HUDEP-2 (cell line): ENCODE measurements around the gene TTC16.
A peak's percentile ranks its signal among the peaks of the same experiment; 100 is the strongest.
"Not testable (repeated sequence)": the region's sequence is repeated elsewhere in the genome, so short reads cannot be mapped to it uniquely, and the experiment has no call there.

Experiments used
- DNase-seq, 76 experiments: peaks; one replicate each; lab custom pipeline; 2025; ENCODE audit not compliant: unreplicated experiment in 76 of 76; lab: John Stamatoyannopoulos, UW

TTC16 gene

GRCh38 chr9:127735530-127736185, 19.8 kb downstream of the TTC16 start:
- no peak for DNase-seq

DNA sequence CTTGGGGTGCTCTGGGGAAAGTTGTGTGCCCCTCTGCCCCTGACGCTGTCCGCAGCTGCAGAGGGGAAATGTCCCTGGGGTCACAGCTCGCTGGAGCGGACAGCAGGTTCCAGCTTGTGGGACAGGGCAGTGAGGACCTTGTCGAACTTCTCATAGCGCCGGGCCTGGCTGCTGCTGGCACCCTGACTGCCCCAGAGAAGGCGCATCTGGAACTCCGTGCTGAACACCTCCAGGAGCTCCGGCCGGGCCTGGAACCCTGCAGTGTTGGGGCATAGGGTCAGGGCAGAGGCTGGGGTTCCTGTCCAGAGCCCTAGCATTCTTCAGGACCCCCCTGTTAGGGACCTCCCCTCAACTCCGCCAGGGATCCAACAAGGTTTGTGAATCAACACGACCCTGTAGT, 22.8 kb downstream of the TTC16 start:
- DNase-seq: no peak

DNA sequence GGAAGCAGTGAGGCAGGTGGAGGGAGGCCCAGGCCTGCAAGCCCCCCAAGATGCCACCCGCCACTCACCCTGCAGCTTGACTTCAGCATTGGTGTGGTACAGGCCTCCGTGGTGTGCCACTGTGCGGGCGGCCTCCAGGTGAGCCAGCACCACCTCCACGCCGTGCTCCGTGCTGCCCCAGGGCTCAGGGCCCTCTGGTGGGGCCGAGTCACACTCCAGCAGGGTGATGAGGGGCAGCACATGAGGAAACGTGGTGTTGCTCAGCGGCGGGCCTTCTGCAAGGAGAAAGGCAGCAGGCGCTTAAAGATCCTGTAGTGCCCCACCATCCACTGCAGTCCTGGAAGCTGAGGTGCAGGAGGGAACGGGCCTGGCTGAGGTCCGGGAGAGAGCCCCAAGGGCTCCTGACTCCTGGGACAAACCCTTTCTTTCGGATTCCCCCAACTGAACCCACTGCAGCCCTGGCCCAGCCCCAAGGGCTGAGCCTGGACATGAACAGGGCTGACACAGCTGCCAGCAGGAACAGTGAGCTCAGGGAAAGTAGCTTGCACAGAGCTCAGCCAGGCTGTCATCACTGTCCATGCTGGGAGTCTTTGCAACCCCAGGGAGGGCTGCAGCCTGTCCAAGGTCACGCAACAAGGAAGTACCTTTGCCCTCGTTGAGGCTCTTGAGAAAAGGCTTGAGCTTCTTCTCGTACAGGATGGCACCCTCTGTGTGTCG, 23.9 kb downstream of the TTC16 start:
- DNase-seq: no peak

DNA sequence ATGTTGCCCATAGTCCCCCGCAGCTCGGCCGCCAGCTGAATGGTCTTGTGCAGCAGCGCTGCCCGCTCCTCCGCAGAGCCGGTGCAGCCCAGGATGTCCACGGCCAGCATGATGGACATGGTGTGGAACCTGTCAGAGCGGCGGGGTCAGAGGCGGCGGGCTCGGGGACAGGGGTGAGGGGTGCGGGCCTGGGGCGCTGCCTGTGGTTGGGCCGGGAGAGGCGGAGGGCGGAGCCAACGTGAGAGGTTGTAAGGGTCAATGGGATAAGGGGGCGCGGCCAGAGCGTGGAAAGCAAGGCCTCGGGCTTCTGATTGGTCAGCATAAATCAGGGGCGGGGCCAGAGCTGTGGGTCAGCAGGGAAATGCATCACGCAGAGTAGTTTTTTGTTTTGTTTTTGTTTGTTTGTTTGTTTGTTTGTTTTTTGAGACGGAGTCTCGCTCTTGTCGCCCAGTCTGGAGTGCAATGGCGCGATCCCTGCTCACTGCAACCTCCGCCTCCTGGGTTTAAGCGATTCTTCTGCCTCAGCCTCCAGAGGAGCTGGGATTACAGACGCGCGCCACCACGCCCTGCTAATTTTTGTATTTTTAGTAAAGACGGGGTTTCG, 26.1 kb downstream of the TTC16 start:
- no peak for DNase-seq

- no peak for DNase-seq
Observed at GRCh38 chr9:127742435-127743088, 26.7 kb downstream of the TTC16 start.

- no peak for DNase-seq
Observed at GRCh38 chr9:127744398-127745110, 28.7 kb downstream of the TTC16 start.

DNA sequence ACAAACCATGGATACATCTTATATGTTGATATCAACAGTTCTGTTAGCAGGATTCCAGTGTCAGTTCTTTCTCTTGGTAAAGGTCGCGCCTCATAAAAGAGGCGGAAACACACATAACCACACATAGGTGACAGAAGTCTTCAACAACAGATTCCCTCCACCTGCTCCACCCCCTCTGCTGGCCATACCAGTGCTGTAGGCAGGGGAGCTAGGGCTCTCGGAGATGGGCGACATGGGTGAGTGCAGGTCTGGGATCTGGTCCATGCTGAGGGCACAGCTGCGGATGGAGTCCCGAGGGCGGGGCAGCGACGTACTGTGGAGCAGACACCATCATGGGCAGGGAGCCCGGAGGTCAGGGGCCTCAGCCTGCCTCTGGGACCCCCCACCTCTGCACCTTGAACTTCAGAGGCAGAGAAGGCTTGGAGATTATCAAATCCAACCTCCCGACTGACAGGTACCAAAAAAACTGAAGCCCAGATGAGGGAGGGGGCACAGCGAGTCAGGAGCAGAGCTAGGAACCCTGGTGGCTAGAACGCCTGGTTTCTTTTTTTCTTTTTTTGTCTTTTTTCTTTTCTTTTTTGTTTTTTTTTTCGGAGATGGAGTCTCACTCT, 31.2 kb downstream of the TTC16 start:
- DNase-seq: no peak

DNA sequence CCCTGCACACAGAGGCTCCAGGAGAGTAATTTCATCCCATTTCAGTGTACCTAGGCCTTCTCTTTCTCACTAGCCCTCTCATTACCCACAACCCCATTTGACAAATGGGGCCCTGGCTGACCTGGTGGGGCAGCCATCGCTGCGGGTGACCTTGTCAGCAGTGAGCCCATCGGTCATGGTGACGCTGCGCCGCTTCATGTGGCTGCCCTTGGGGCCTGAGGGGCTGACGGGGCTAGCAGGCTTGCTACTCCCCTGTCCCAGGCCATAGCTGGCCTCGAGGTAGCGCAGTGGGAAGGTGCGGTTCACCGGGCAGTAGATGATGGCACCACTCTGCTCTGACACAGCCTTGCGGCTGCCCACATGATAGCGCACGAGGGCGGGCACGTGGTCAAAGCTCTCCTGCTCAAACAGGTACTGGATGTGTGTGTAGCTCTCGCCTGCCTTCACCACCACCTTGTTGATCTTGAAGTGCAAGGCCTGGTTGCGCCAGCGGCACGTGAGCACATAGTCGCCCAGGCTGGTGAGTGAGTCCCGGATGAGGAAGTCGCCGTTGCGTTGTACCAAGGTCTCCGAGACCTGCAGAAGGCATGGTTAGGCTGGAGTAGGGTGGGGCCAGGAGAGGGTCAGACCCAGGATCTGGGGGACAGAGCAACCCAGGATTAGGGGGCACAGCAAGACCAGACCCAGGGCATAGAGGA, 33.4 kb downstream of the TTC16 start:
- DNase-seq: no peak

GRCh38 chr9:127751269-127752054, 35.6 kb downstream of the TTC16 start:
- DNase-seq: peak in 5 of 76 experiments; percentile 10 to 28 (median 18)

DNA sequence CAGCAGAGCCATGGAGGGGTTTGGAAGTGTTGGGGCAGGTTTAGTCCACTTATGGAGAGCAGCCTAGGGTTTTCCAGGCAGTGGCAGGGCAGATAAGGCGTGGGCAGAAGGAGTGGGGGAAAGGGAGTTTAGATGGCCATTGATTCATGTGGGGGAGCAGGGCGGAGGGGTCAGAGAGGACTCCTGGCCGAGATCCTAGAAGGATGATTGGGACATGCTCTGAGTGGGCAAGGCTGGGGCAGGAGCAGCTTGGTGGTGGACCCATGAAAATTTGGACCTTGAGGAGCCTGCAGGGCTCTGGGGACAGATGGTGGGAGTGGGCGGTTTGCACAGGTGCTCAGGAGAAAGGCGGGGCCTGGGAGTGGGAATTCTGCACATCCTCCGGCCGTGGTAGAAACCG, 37.3 kb downstream of the TTC16 start:
- no peak for DNase-seq

DNA sequence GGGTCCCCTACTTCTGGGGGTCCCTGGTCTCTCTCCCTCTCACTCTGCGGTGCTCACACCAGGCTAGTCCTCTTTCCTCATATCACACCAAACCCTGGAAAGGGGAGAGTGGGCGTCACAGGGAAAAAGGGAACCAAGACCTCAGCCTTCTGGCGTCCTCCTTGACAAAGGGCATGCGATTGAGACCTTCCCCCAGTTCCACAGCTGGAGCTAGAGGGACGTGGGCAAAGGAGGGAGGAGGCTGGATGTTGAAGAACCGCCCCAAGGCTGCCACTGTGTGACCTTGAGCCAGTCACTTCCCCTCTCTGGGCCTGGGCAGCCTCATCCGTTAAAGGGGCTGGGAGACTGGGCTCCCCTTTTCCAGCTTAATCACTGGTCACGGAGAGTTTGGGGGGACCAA, 37.7 kb downstream of the TTC16 start:
- DNase-seq: no peak

GRCh38 chr9:127754099-127755060, 38.5 kb downstream of the TTC16 start:
- no peak for DNase-seq

GRCh38 chr9:127755061-127756060, 39.5 kb downstream of the TTC16 start:
- DNase-seq: no peak

DNA sequence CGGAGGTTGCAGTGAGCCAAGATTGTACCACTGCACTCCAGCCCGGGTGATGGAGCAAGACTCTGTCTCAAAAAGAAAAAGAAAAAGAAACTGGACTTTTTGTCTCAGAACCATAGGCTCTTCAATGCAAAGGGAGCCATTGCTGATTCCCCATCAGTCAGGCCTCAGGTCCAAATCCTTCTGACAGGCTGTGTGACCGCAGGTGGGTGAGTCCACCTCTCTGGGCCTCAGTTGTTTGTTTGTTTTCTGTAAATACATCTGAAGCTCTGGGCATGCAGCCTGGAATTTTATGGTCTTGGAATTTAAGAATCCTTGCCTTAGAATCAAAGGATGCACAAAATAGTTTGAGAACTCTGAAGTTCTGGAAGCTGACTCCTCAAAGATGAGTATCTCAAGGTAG, 40.4 kb downstream of the TTC16 start:
- DNase-seq: no peak

- DNase-seq: not testable (repeated sequence)
Observed at GRCh38 chr9:127756776-127757175, 40.9 kb downstream of the TTC16 start.

DNA sequence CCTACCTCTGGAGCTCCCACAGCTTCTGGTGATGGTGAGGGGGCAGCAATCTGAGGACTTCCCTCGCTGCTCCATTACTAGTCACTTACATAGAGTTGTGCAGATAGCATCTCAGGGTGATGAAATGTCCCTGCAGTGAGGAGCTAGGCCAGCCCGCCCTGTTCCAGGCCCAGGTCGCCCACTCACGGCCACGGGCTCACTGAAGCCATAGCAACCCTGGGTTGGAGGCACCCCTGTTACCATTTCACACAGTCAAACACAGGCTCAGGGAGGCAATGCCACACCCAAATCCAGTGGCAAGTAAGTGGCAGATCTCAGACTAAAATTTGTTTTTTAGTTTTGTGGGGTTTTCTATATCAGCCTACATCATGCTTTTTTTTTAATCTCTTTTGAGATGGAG, 43.0 kb downstream of the TTC16 start:
- peak in 1 of 76 experiments; percentile 11 for DNase-seq

DNA sequence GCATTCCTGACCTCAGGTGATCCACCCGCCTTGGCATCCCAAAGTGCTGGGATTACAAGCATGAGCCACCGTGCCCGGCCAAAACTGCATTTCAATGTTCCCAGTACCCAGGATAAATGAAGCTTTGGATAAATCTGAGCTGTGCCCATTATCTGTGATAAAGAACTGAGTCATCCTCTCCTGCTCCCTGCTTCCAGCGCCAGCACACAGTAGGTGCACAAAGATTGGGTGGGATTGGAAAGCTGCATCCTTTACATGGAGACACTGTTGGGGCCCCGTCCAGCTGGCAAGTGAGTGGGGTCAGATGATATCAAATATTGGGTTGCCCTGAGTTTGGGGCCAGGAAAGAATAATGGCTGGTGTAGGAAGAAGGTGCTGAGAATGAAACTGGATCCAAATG, 45.2 kb downstream of the TTC16 start:
- DNase-seq: no peak
